HG03432 (cell line): ENCODE data around the gene MTARC1.

Source experiments
- ATAC-seq: cut with Tn5 transposase; IDR thresholded peaks from one replicate; pipeline ENCODE4 v1.9.1; 2021; ENCODE audit warnings: mild to moderate bottlenecking, moderate library complexity; ENCODE audit not compliant: unreplicated experiment

The MTARC1 gene

GRCh38 chr1:220827445-220828178 is 40.9 kb downstream of the MTARC1 start:
- no peak for ATAC-seq

GRCh38 chr1:220828179-220828490 is 41.4 kb downstream of the MTARC1 start:
- ATAC-seq: no peak

- ATAC-seq: no peak
Measured at GRCh38 chr1:220828950-220829586, 42.4 kb downstream of the MTARC1 start.

GRCh38 chr1:220833436-220833835 is 46.7 kb downstream of the MTARC1 start:
- ATAC-seq: no peak

GRCh38 chr1:220834155-220834870 is 47.6 kb downstream of the MTARC1 start:
- ATAC-seq: no peak
